Loucy (cell line): Measurements from ENCODE around the gene SLC35F3.

Source experiments
- EZH2phosphoT487 ChIP-seq: fragments of 200-600 bp; IDR thresholded peaks from 2 replicates; pipeline ENCODE4 v1.6.1; 2018; ENCODE audit warnings: antibody characterized with exemption, mild to moderate bottlenecking, moderate library complexity, borderline replicate concordance
- TF ChIP-seq, protein P1 (sequence below): fragments of 200-600 bp; sonication (generic); conservative IDR thresholded peaks from 2 replicates; pipeline ENCODE4 v1.5.1; 2014; ENCODE audit warnings: mild to moderate bottlenecking, antibody characterized with exemption, low read length

DNA sequence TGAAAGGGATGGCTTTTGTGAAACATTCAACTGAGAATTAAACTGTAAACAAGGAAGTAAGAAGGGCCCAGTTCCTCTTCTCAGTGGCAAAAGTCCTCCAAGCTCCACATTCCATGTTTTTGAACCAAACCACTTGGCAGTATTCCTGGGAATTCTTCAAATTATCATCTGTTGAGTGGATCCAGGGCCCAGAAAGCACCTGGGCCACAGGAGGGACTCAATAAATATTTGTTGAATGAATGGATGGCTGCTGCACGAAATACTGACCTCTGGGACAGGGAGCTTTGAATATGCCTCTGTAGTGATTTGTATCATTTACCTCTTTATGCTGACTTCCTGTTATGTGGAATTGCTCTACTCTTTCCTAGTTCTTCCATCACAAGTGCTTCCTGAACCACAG is 4.7 kb downstream of the SLC35F3 start:
- TF ChIP-seq, protein P1, sequence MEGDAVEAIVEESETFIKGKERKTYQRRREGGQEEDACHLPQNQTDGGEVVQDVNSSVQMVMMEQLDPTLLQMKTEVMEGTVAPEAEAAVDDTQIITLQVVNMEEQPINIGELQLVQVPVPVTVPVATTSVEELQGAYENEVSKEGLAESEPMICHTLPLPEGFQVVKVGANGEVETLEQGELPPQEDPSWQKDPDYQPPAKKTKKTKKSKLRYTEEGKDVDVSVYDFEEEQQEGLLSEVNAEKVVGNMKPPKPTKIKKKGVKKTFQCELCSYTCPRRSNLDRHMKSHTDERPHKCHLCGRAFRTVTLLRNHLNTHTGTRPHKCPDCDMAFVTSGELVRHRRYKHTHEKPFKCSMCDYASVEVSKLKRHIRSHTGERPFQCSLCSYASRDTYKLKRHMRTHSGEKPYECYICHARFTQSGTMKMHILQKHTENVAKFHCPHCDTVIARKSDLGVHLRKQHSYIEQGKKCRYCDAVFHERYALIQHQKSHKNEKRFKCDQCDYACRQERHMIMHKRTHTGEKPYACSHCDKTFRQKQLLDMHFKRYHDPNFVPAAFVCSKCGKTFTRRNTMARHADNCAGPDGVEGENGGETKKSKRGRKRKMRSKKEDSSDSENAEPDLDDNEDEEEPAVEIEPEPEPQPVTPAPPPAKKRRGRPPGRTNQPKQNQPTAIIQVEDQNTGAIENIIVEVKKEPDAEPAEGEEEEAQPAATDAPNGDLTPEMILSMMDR, result no peak
- no peak for TF ChIP-seq EZH2phosphoT487
